ENCODE measurements around the gene SLC35B2.
A peak's percentile ranks its signal among the peaks of the same experiment; 100 is the strongest.

DNA sequence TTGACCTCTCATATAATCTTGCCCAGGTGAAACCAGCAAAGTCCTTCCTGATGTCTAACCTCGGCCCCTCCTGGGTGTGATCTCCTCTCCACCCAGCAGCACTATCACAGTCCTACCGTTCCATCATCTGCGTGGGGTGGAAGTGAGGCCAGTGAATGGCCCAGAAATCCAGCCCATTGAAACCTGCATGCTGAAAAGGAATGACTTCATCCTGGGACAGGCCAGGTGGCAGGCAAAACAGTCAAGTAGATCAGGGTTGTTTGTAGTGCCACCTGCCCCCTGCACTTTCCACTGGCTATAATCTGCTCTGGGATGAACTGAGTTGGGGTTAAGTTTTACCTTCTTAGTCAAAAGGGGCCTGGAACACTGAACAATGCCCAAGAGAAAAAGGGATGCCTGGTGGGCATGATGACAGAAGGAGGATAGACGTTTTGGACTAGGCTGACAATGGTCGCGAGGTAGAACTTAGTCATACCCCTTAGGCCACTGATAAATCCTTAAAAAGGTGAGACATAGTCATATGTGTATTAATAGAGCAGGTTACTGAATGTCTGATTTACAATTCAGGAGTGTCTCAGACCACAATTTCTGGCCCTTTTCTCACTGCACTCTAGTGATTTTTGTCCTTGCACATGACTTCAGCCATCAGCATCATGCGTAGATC, 18.5 kb downstream of the SLC35B2 start:
- TF ChIP-seq, protein P1, sequence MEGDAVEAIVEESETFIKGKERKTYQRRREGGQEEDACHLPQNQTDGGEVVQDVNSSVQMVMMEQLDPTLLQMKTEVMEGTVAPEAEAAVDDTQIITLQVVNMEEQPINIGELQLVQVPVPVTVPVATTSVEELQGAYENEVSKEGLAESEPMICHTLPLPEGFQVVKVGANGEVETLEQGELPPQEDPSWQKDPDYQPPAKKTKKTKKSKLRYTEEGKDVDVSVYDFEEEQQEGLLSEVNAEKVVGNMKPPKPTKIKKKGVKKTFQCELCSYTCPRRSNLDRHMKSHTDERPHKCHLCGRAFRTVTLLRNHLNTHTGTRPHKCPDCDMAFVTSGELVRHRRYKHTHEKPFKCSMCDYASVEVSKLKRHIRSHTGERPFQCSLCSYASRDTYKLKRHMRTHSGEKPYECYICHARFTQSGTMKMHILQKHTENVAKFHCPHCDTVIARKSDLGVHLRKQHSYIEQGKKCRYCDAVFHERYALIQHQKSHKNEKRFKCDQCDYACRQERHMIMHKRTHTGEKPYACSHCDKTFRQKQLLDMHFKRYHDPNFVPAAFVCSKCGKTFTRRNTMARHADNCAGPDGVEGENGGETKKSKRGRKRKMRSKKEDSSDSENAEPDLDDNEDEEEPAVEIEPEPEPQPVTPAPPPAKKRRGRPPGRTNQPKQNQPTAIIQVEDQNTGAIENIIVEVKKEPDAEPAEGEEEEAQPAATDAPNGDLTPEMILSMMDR (tag by site-specific recombination; IDR thresholded peaks at IDR 0.05) = no peak
- TF ChIP-seq ZNF600 (tag by site-specific recombination; IDR thresholded peaks at IDR 0.05) (peak; percentile 73), ZNF114 (tag by site-specific recombination; IDR thresholded peaks at IDR 0.05) (no peak)

All from HEK293 (cell line).